Duodenal mucosa (tissue), 2 donors: Measurements from ENCODE around the gene ST3GAL5.
"Not testable (repeated sequence)": the region's sequence is repeated elsewhere in the genome, so short reads cannot be mapped to it uniquely, and the experiment has no call there.

Experiments
- H3K27ac ChIP-seq: one replicate; pipeline ENCODE4 v1.7.0; 2013; ENCODE audit warnings: low read depth, low read length
- H3K27me3 ChIP-seq, 2 donors: one replicate each; pipeline ENCODE4 v1.7.0; 2013; ENCODE audit warnings: low read length in 2 of 2, control low read depth in 1 of 2; ENCODE audit not compliant: insufficient read depth in 2 of 2, control insufficient read depth in 1 of 2
- H3K36me3 ChIP-seq, 2 donors: one replicate each; pipeline ENCODE4 v1.7.0; 2013; ENCODE audit warnings: low read length in 2 of 2, control low read depth in 1 of 2; ENCODE audit not compliant: insufficient read depth in 2 of 2, control insufficient read depth in 1 of 2
- H3K4me1 ChIP-seq, 2 donors: one replicate each; pipeline ENCODE4 v1.7.0; 2013; ENCODE audit warnings: low read length in 2 of 2, control low read depth in 1 of 2; ENCODE audit not compliant: insufficient read depth in 2 of 2, control insufficient read depth in 1 of 2
- H3K4me3 ChIP-seq, 2 donors: one replicate each; pipeline ENCODE4 v1.7.0; 2013; ENCODE audit warnings: low read length in 2 of 2, low read depth in 1 of 2
- H3K9ac ChIP-seq, 2 donors: one replicate each; pipeline ENCODE4 v1.7.0; 2013; ENCODE audit warnings: low read length in 2 of 2, low read depth in 1 of 2
- H3K9me3 ChIP-seq, 2 donors: one replicate each; pipeline ENCODE4 v1.7.0; 2013; ENCODE audit warnings: low read length in 2 of 2, control low read depth in 1 of 2; ENCODE audit not compliant: control insufficient read depth in 1 of 2

ST3GAL5 gene

GRCh38 chr2:85905891-85906290, 17.1 kb upstream of the ST3GAL5 start:
- Histone ChIP-seq H3K4me1 (no peaks in the 10 kb centered on the region), H3K4me3 (no peak overlapping the region), H3K27me3 (no peaks in the 10 kb centered on the region), H3K36me3 (no peaks in the 10 kb centered on the region), H3K27ac (no peak overlapping the region), H3K9me3 (no peaks in the 10 kb centered on the region), H3K9ac (no peak overlapping the region)

GRCh38 chr2:85905187-85905666, 16.4 kb upstream of the ST3GAL5 start:
- no peak overlapping the region for H3K4me3 ChIP-seq
- H3K27ac ChIP-seq, result no peak overlapping the region
- no peaks in the 10 kb centered on the region for H3K27me3 ChIP-seq
- no peak overlapping the region for H3K9ac ChIP-seq
- H3K9me3 ChIP-seq, result no peaks in the 10 kb centered on the region
- no peaks in the 10 kb centered on the region for H3K36me3 ChIP-seq
- no peaks in the 10 kb centered on the region for H3K4me1 ChIP-seq

- Histone ChIP-seq H3K27ac (no peak overlapping the region), H3K9me3 (no peaks in the 10 kb centered on the region), H3K4me3 (no peak overlapping the region), H3K9ac (no peak overlapping the region), H3K4me1 (no peaks in the 10 kb centered on the region), H3K36me3 (no peaks in the 10 kb centered on the region), H3K27me3 (no peaks in the 10 kb centered on the region)
These were observed 15.1 kb upstream of the ST3GAL5 start for GRCh38 chr2:85903849-85904248.

- Histone ChIP-seq H3K36me3 (no peaks in the 10 kb centered on the region), H3K9me3 (no peaks in the 10 kb centered on the region), H3K4me3 (no peak overlapping the region), H3K9ac (no peak overlapping the region), H3K27me3 (no peaks in the 10 kb centered on the region), H3K27ac (no peak overlapping the region), H3K4me1 (no peaks in the 10 kb centered on the region)
These were observed 13.7 kb upstream of the ST3GAL5 start for GRCh38 chr2:85902496-85902895.

- Histone ChIP-seq H3K36me3 (no peaks in the 10 kb centered on the region), H3K4me3 (no peak overlapping the region), H3K4me1 (no peaks in the 10 kb centered on the region), H3K27me3 (no peaks in the 10 kb centered on the region), H3K9me3 (no peaks in the 10 kb centered on the region), H3K9ac (no peak overlapping the region), H3K27ac (no peak overlapping the region)
These were observed 12.4 kb upstream of the ST3GAL5 start for GRCh38 chr2:85901155-85901554.

- no peaks in the 10 kb centered on the region for H3K36me3 ChIP-seq
- no peak overlapping the region for H3K27ac ChIP-seq
These were observed 11.6 kb upstream of the ST3GAL5 start for GRCh38 chr2:85900366-85900765.

GRCh38 chr2:85899849-85900248, 11.1 kb upstream of the ST3GAL5 start:
- Histone ChIP-seq H3K4me1 (no peaks in the 10 kb centered on the region), H3K27me3 (no peaks in the 10 kb centered on the region), H3K9me3 (no peaks in the 10 kb centered on the region), H3K27ac (no peak overlapping the region), H3K36me3 (no peaks in the 10 kb centered on the region), H3K9ac (no peak overlapping the region), H3K4me3 (no peak overlapping the region)

More at GRCh38 chr2:85900366-85900765, 11.6 kb upstream of the ST3GAL5 start:
- Histone ChIP-seq H3K9me3 (no peaks in the 10 kb centered on the region), H3K27me3 (no peaks in the 10 kb centered on the region), H3K4me1 (no peaks in the 10 kb centered on the region), H3K4me3 (no peak overlapping the region), H3K9ac (no peak overlapping the region)

- no peak overlapping the region for H3K9ac ChIP-seq
- H3K36me3 ChIP-seq, result no peaks in the 10 kb centered on the region
- no peaks in the 10 kb centered on the region for H3K9me3 ChIP-seq
- no peak overlapping the region for H3K27ac ChIP-seq
- no peaks in the 10 kb centered on the region for H3K4me1 ChIP-seq
- H3K4me3 ChIP-seq, result no peak overlapping the region
- no peaks in the 10 kb centered on the region for H3K27me3 ChIP-seq
These were observed 10.5 kb upstream of the ST3GAL5 start for GRCh38 chr2:85899284-85899683.

GRCh38 chr2:85898881-85899280, 10.1 kb upstream of the ST3GAL5 start:
- Histone ChIP-seq H3K9ac (no peak overlapping the region), H3K27ac (no peak overlapping the region), H3K9me3 (no peaks in the 10 kb centered on the region), H3K4me3 (no peak overlapping the region), H3K36me3 (no peaks in the 10 kb centered on the region), H3K27me3 (no peaks in the 10 kb centered on the region), H3K4me1 (no peaks in the 10 kb centered on the region)

- H3K9me3 ChIP-seq, H3K4me3 ChIP-seq, H3K36me3 ChIP-seq, H3K27me3 ChIP-seq, H3K9ac ChIP-seq, H3K27ac ChIP-seq: not testable (repeated sequence)
- H3K4me1 ChIP-seq, result peaks cover 1 to 11% of the 10 kb centered on the region in 2 donors
These were observed 5.9 kb upstream of the ST3GAL5 start for GRCh38 chr2:85894554-85895278.
